NCI-H2196 (cell line): ENCODE results near the gene ZDHHC18.
A peak's percentile ranks its signal among the peaks of the same experiment; 100 is the strongest.

ENCODE experiments used
- DNase-seq: peaks from one replicate; lab custom pipeline; 2025; ENCODE audit not compliant: unreplicated experiment; lab: John Stamatoyannopoulos, UW

ZDHHC18 gene

GRCh38 chr1:26826261-26827105 lies at the start of gene ZDHHC18:
ZDHHC18 (plus strand) TSS chr1:26826688; CDS start chr1:26826805, 117 bp downstream.
- peak; percentile 81 for DNase-seq

- no peak for DNase-seq
Measured at GRCh38 chr1:26779098-26779668, 47.3 kb upstream of the ZDHHC18 start.

GRCh38 chr1:26780344-26780957 lies 46.0 kb upstream of the ZDHHC18 start:
- DNase-seq: no peak

GRCh38 chr1:26781206-26781825 lies 45.2 kb upstream of the ZDHHC18 start:
- DNase-seq: no peak

- no peak for DNase-seq
Measured at GRCh38 chr1:26782521-26783212, 43.8 kb upstream of the ZDHHC18 start.

- DNase-seq: no peak
Measured at GRCh38 chr1:26783646-26784022, 42.9 kb upstream of the ZDHHC18 start.

GRCh38 chr1:26784023-26784871 lies 42.2 kb upstream of the ZDHHC18 start:
- DNase-seq: peak; percentile 88

- DNase-seq: no peak
Measured at GRCh38 chr1:26784886-26785285, 41.6 kb upstream of the ZDHHC18 start.

- DNase-seq: no peak
Measured at GRCh38 chr1:26785611-26786436, 40.7 kb upstream of the ZDHHC18 start.

- peak; percentile 62 for DNase-seq
Measured at GRCh38 chr1:26786437-26787380, 39.8 kb upstream of the ZDHHC18 start.

- peak; percentile 64 for DNase-seq
Measured at GRCh38 chr1:26787381-26787705, 39.1 kb upstream of the ZDHHC18 start.

- DNase-seq: peak; percentile 94
Measured at GRCh38 chr1:26787706-26788514, 38.6 kb upstream of the ZDHHC18 start, which contains the start of gene PIGV. PIGV (plus strand) TSS chr1:26787950; CDS start chr1:26790816, 2,866 bp downstream.

- no peak for DNase-seq
Measured at GRCh38 chr1:26788515-26788785, 38.0 kb upstream of the ZDHHC18 start.

GRCh38 chr1:26788836-26789611 lies 37.5 kb upstream of the ZDHHC18 start:
- peak; percentile 91 for DNase-seq

GRCh38 chr1:26789612-26789865 lies 36.9 kb upstream of the ZDHHC18 start:
- no peak for DNase-seq

- DNase-seq: no peak
Measured at GRCh38 chr1:26789931-26790330, 36.6 kb upstream of the ZDHHC18 start.

- no peak for DNase-seq
Measured at GRCh38 chr1:26790551-26790953, 35.9 kb upstream of the ZDHHC18 start.
